Neuron (in vitro differentiated cells): ENCODE data around the gene COQ2.
"Not testable (repeated sequence)": the region's sequence is repeated elsewhere in the genome, so short reads cannot be mapped to it uniquely, and the experiment has no call there.

Experiments
- H2AFZ ChIP-seq: one replicate; pipeline ENCODE4 v1.6.1; 2013; ENCODE audit warnings: low read depth, mild to moderate bottlenecking, inconsistent platforms, low read length, moderate library complexity
- H3K27me3 ChIP-seq: one replicate; pipeline ENCODE4 v1.6.1; 2013; ENCODE audit warnings: low read length; ENCODE audit not compliant: insufficient read depth
- H3K36me3 ChIP-seq: one replicate; pipeline ENCODE4 v1.6.1; 2013; ENCODE audit warnings: low read length; ENCODE audit not compliant: insufficient read depth
- H3K4me1 ChIP-seq: one replicate; pipeline ENCODE4 v1.6.1; 2013; ENCODE audit warnings: low read length; ENCODE audit not compliant: insufficient read depth
- H3K4me3 ChIP-seq: 2 replicates; pipeline ENCODE4 v1.5.1; 2013; ENCODE audit warnings: mild to moderate bottlenecking, low read length, moderate library complexity
- H3K9me3 ChIP-seq: one replicate; pipeline ENCODE4 v1.6.1; 2013; ENCODE audit warnings: low read length

Gene COQ2

DNA sequence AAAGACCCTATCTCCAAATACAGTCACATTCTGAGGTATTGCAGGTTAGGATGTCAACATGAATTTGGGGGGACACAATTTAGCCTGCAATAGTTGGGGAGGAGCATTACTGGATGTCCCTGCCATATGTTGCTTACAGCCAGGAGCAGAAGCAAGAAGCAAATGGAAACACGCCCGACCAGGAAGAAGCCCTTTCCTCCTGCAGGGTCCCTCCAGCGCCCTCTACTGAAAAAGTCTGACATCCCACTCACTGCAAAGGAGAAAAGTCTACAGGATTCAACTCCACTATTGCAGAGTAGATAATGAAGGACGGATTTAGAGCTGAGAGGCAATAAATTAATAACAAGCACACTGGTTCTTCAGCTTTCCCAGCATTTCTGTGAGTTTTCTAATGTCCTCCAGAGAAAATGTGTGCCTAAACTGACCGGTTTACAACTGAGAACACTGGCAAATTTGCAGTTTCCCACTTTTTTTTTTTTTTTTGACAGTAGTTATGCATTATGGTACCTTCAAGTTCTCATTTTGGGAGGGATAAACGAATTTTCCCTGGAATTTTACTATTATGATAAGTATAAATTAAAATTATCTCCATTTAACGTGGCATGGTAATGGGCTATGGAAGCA is 31.7 kb downstream of the COQ2 start:
- no peak overlapping the region for H2AFZ ChIP-seq
- H3K27me3 ChIP-seq = no peaks in the 10 kb centered on the region

DNA sequence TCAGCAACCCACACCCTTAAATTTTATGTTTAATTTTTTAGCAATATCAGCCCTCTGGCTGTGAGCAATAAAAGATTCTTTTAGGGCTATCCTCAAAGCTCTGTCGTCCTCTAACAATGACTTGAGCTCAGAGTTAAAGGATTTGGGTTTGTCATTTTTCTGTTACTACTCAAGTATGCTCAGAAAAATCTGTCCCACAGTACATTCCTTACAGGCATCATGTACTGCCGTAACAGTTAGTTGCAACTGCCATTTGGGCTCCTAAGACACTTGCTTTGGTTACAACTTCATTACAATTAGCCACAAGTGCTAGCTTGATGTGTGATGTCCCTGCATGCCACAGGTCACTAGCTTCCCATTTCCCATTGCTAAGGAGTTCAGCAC is 33.2 kb downstream of the COQ2 start:
- Histone ChIP-seq H3K9me3 (no peaks in the 10 kb centered on the region), H3K27me3 (no peaks in the 10 kb centered on the region), H3K4me1 (peaks cover 4% of the 10 kb centered on the region), H3K36me3 (no peaks in the 10 kb centered on the region), H2AFZ (no peak overlapping the region), H3K4me3 (no peak overlapping the region)

More for the DNA sequence above, 31.7 kb downstream of the COQ2 start:
- Histone ChIP-seq H3K9me3 (no peaks in the 10 kb centered on the region), H3K4me1 (peaks cover 7% of the 10 kb centered on the region), H3K4me3 (no peak overlapping the region), H3K36me3 (no peaks in the 10 kb centered on the region)

- no peaks in the 10 kb centered on the region for H3K27me3 ChIP-seq
- no peaks in the 10 kb centered on the region for H3K9me3 ChIP-seq
- H3K4me3 ChIP-seq = no peak overlapping the region
- no peaks in the 10 kb centered on the region for H3K36me3 ChIP-seq
- H3K4me1 ChIP-seq = peaks cover 3% of the 10 kb centered on the region
- no peak overlapping the region for H2AFZ ChIP-seq
These were observed 33.7 kb downstream of the COQ2 start for GRCh38 chr4:83250687-83251446.

DNA sequence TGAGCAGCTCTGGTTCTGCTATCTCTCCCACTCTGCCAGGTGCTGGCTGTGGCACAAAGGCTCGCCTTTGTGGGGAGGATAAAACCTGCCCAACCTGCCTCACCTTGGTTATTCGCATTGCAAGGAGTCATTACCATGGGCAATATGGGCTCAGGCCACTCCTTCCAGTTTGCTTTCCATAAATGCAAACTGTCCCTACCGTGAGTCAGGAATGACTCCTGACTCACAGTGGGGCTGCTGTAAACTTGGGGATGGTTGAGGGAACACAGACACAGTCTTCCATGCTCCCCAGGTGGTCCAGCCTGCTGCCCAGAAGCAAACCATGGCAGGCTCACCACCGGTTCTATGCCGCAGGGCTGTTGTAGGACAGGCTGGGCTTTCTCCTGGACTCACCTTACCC is 36.1 kb downstream of the COQ2 start:
- H2AFZ ChIP-seq = no peak overlapping the region
- H3K9me3 ChIP-seq = no peaks in the 10 kb centered on the region
- no peak overlapping the region for H3K4me3 ChIP-seq
- H3K27me3 ChIP-seq = no peaks in the 10 kb centered on the region
- H3K4me1 ChIP-seq = no peaks in the 10 kb centered on the region
- no peaks in the 10 kb centered on the region for H3K36me3 ChIP-seq

DNA sequence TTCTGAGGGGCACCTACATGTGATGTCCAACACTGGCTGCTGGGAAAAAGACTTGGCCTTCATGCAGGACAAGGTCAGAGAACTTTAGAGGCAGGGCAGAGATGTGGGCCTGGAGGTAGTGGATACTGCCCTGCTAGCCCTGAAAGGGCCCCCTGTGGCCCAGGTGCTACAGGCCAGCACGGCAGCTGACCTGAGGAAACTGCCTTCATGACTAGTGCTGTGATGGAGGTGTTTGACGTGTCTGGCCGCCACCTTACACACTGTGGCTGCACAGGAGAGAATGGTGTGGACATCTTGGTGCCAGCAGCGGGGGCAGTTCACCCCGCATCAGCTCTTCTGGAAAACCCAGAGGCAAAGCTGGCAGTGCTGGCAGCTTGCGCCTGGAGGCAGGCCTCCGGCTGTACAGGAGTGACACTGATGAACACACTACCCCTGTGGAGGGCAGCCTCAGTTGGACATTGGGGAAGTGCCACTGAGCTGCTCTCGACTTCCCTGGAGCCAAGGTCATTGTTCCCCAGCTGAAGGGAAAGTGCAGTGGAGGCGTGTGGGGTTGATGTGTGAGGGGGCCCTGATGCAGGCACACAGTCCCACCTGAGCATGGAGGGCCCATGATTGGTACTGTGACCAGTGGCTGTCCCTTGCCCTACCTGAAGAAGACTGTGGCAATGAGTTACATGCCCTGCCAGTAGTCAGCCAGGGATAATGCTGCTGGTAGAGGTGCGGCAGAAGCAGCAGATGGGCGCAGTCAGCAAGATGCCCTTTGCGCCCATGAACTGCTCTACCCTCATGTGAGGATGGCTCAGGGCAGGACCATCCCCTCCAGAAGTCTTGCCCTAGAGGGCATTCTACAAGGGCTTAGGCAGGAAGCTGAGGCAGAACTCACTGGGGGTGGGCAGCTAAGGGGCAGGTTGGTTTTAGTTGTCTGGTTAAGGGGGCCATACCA is 36.9 kb downstream of the COQ2 start:
- Histone ChIP-seq H3K4me1 (no peaks in the 10 kb centered on the region), H3K4me3 (no peak overlapping the region), H3K9me3 (no peaks in the 10 kb centered on the region), H3K27me3 (no peaks in the 10 kb centered on the region), H3K36me3 (no peaks in the 10 kb centered on the region), H2AFZ (no peak overlapping the region)

DNA sequence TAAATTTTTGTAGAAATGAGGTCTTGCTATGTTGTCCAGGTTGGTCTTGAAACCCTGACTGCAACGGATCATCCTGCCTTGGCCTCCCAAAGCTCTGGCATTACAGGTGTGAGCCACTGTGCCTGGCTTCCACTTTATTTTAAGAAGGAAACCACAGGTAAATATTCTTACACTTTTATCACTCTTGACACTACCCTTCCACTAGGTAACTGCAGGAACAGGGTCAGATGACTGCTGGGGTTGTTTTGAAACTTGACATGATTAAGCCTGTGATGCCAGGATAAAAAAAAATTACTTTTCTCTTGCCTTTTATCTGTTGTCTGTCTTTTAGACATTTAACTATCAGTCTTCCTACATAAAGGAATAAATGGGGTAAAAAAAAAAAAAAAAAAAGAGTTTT is 43.5 kb downstream of the COQ2 start:
- Histone ChIP-seq H3K9me3 (no peaks in the 10 kb centered on the region), H3K36me3 (no peaks in the 10 kb centered on the region), H2AFZ (no peak overlapping the region), H3K4me3 (no peak overlapping the region), H3K4me1 (no peaks in the 10 kb centered on the region), H3K27me3 (no peaks in the 10 kb centered on the region)

DNA sequence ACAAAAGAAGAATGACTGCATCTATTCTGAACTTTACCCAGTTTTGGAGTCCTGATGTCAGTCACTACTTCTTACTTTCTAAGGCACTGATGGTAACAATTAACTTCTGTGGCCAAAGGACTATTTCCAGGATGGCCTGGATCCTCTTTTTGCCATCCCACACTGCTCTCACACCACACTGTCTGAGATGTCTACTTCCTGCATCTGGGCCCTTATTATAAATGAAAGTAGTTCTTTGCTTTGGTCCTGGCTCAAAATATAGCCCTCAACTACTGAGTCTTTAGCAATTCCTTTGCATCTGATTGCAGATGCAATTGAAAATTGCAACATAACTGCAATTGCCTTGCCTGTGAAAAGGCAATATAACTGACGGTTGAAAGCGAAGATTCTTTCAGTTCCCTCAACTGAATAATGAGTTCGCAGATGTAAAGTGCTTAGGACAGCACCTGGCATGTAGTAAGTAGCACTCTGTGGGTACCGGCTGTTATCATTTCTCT is 44.2 kb downstream of the COQ2 start:
- H3K36me3 ChIP-seq = no peaks in the 10 kb centered on the region
- no peak overlapping the region for H2AFZ ChIP-seq
- H3K4me1 ChIP-seq = no peaks in the 10 kb centered on the region
- no peak overlapping the region for H3K4me3 ChIP-seq
- H3K9me3 ChIP-seq = no peaks in the 10 kb centered on the region
- no peaks in the 10 kb centered on the region for H3K27me3 ChIP-seq

GRCh38 chr4:83238393-83239248 is 46.0 kb downstream of the COQ2 start:
- Histone ChIP-seq H3K27me3 (no peaks in the 10 kb centered on the region), H3K4me1 (no peaks in the 10 kb centered on the region), H3K36me3 (no peaks in the 10 kb centered on the region), H3K9me3 (no peaks in the 10 kb centered on the region), H2AFZ (no peak overlapping the region), H3K4me3 (no peak overlapping the region)

GRCh38 chr4:83237591-83237990 is 47.0 kb downstream of the COQ2 start:
- H3K4me3 ChIP-seq = no peak overlapping the region
- no peaks in the 10 kb centered on the region for H3K27me3 ChIP-seq
- no peaks in the 10 kb centered on the region for H3K4me1 ChIP-seq
- no peak overlapping the region for H2AFZ ChIP-seq
- H3K9me3 ChIP-seq = no peaks in the 10 kb centered on the region
- H3K36me3 ChIP-seq = no peaks in the 10 kb centered on the region

DNA sequence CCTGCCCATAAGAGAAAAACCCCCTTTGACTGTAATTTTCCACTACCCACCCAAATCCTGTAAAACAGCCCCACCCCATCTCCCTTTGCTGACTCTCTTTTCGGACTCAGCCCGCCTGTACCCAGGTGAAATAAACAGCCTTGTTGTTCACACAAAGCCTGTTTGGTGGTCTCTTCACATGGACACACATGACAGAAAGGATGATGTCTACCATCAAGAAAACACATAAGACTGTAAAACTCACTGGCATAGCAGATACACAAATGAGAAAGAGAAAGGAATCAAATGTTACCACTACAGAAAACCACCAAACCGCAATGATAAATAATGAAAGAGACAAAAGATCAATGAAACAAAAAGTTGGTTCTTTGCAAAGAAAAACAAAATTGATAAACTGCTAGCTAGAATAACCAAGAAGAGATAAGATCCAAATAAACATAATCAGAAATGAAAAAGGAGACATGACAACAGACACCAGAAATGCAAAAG is 48.9 kb downstream of the COQ2 start:
- not testable (repeated sequence) for H3K27me3 ChIP-seq, H3K4me1 ChIP-seq, H3K4me3 ChIP-seq, H3K36me3 ChIP-seq, H3K9me3 ChIP-seq, H2AFZ ChIP-seq

- H3K36me3 ChIP-seq = no peaks in the 10 kb centered on the region
- H3K27me3 ChIP-seq = no peaks in the 10 kb centered on the region
- no peaks in the 10 kb centered on the region for H3K9me3 ChIP-seq
- H2AFZ ChIP-seq = no peak overlapping the region
- no peak overlapping the region for H3K4me3 ChIP-seq
- H3K4me1 ChIP-seq = peaks cover 2% of the 10 kb centered on the region
These were observed 49.5 kb downstream of the COQ2 start for GRCh38 chr4:83234902-83235644.

GRCh38 chr4:83234387-83234786 is 50.2 kb downstream of the COQ2 start:
- H3K27me3 ChIP-seq, H3K4me1 ChIP-seq, H3K4me3 ChIP-seq, H3K36me3 ChIP-seq, H2AFZ ChIP-seq, H3K9me3 ChIP-seq: not testable (repeated sequence)
